Pancreas (tissue), 10 donors: ENCODE measurements around the gene FAP. TPM values are rescaled to one million over a fixed set of nuclear protein-coding genes. Genes with fewer than 3 reads are reported as not detected.
A peak's percentile ranks its signal among the peaks of the same experiment; 100 is the strongest.

Source experiments
- ATAC-seq, 4 donors: fragments of 200-7000 bp; cut with Tn5 transposase; one replicate each; pipeline versions ENCODE4 v1.8.0 to v1.9.1; 2020; ENCODE audit warnings: mild to moderate bottlenecking in 4 of 4, moderate library complexity in 4 of 4
- DNase-seq, 6 donors: peaks; one replicate each; pipeline ENCODE4 v3.0.0-alpha.2; 2020
- FAIRE-seq: peaks from 2 replicates; lab custom pipeline; 2012; peaks lifted over from hg19 to GRCh38; lab: Jason Lieb, UNC
- H3K27ac ChIP-seq, 4 donors: fragments of 200-600 bp; sonication (generic); 1 replicate in 3 of 4; 2 replicates in 1 of 4; pipeline versions ENCODE4 v1.5.0 to v1.8.0; 2020
- H3K27me3 ChIP-seq, 4 donors: fragments of 200-600 bp; one replicate each; pipeline ENCODE4 v1.8.0; 2021
- H3K36me3 ChIP-seq, 3 donors: fragments of 200-600 bp; sonication (generic) in 1 of 3; one replicate each; pipeline versions ENCODE4 v1.5.0 to v1.8.0; 2020 to 2021
- H3K4me1 ChIP-seq, 3 donors: fragments of 200-600 bp; one replicate each; pipeline ENCODE4 v1.8.0; 2021
- H3K4me3 ChIP-seq, 4 donors: fragments of 200-600 bp; sonication (generic) in 2 of 4; one replicate each; pipeline versions ENCODE4 v1.5.0 to v1.8.0; 2020 to 2021
- H3K9me3 ChIP-seq, 4 donors: fragments of 200-600 bp; one replicate each; pipeline ENCODE4 v1.8.0; 2021
- CTCF ChIP-seq, 4 donors: fragments of 200-600 bp; sonication (generic) in 3 of 4; IDR thresholded peaks; one replicate each; pipeline versions ENCODE4 v1.5.0 to v1.8.0; 2021; ENCODE audit warnings: antibody characterized with exemption in 4 of 4
- WGBS, 2 donors: extraction: QIAGEN DNeasy Blood & Tissue Kit; methylation state at CpG; one replicate each; pipeline ENCODE4 v1.1.7; 2013; 5-methylcytosine and 5-hydroxymethylcytosine counted together
- intact Hi-C, 3 donors: fragments of 100-400 bp; cut with DNase I; formaldehyde crosslinking; loops; one replicate each; pipeline versions ENCODE4 v1.11.1 to v1.14.2; 2022
- polyA plus RNA-seq, 2 donors: library from polyadenylated mRNA; stranded (reverse); fragments of 200-250 nt; gene quantifications; one replicate each; pipeline ENCODE4 v1.2.3, GENCODE V29; 2013
- total RNA-seq, 6 donors: library from RNA; stranded (reverse); fragmentation: NEBNext Ultra II Directional in 4 of 6; extraction: Animal tissue kit (Norgen Biotek cat#: 25700) in 4 of 6; gene quantifications; one replicate each; pipeline versions ENCODE4 v1.2.1 to v1.2.4, GENCODE V29; 2021 to 2023
- donor health status: healthy with polysubstance abuse.
- donor health status: DM: no; HTN: no; CAD: no; lungs with moderate emphysema.
- donor health status: DM: no; HTN: no; CAD: no.
- donor health status: control.
- donor health status: control.
- donor health status: Bipolar disorder and iron deficiency.
- donor health status: DM: yes; HTN: yes; CAD: no.
- donor health status: DM: no; HTN: no; CAD: no.
- donor health status: DM: no; HTN: no; CAD: no.
- donor health status: DM: yes; HTN: yes; CAD: no.

FAP gene
- total and polyA plus RNA-seq, 8 donors: 0.98 to 38.1 (median 8.4) TPM

DNA sequence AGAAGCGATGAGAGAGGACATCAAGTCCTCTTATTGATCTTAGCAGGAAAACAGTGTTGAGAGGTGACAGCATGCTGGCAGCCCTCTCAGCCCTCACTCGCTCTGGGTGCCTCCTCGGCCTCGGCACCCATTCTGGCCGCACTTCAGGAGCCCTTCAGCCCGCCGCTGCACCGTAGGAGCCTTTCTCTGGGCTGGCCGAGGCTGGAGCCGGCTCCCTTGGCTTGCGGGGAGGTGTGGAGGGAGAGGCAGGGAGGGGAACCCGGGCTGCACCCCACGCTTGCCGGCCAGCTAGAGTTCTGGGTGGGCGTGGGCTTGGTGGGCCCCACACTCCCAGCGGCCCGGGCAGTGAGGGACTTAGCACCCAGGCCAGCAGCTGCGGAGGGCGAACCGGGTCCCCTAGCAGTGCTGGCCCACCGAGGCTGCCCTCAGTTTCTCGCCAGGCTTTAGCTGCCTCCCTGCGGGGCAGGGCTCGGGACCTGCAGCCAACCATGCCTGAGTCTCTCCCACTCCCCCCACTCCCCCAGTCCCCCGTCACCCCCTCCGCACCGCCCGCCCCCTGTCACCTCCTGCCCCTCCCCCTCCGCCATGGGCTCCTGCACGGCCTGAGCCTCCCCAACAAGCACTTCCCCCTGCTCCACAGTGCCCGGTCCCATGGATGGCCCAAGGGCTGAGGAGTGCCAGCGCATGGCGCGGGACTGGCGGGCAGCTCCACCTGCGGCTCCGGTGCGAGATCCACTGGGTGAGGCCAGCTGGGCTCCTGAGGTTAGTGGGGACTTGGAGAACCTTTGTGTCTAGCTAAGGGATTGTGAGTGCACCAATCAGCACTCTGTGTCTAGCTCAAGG lies 8.4 kb downstream of the FAP start:
- Histone ChIP-seq H3K4me3 (no peak overlapping the region), H3K4me1 (no peaks in the 10 kb centered on the region), H3K27me3 (no peaks in the 10 kb centered on the region), H3K27ac (no peak overlapping the region), H3K9me3 (no peaks in the 10 kb centered on the region), H3K36me3 (no peaks in the 10 kb centered on the region)
- no peak for TF ChIP-seq CTCF (IDR thresholded peaks at IDR 0.05)
- WGBS, 2 donors: 93 to 95% methylated on average over 33 to 38 of the region's 38 CpGs
- FAIRE-seq (no peak), ATAC-seq (no peak), DNase-seq (peak in 3 of 6 donors; percentile 23 to 63 (median 52))
- intact Hi-C loops: no loop called here

DNA sequence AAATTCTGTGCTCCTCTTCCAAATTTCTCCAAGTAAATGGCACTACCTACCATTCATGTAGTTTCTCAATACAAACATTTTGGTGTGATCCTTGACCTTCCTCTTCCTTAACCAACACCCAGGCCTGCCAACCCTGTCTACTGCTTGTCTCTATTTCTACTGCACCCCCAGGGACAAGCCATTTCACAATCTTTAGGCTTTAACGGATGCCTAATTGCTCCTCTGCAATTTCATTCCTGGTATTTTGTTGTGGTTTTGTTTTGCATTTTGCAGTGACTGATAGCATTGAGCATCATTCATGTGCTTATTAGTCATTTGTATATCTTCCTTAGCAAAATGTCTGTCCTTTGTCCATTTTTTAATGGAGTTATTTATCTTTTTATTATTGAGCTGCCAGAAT lies 10.0 kb downstream of the FAP start:
- DNase-seq: no peak
- TF ChIP-seq CTCF (IDR thresholded peaks at IDR 0.05): no peak
- Histone ChIP-seq H3K9me3 (no peaks in the 10 kb centered on the region), H3K4me1 (no peaks in the 10 kb centered on the region), H3K27ac (no peak overlapping the region), H3K4me3 (no peak overlapping the region), H3K36me3 (no peaks in the 10 kb centered on the region), H3K27me3 (no peaks in the 10 kb centered on the region)
- WGBS, 2 donors: 68 to 74% methylated on average over 1 of the region's 1 CpG
- ATAC-seq: no peak
- intact Hi-C loops: no loop called here
- no peak for FAIRE-seq

GRCh38 chr2:162232671-162233070 lies 10.6 kb downstream of the FAP start:
- Histone ChIP-seq H3K36me3 (no peaks in the 10 kb centered on the region), H3K4me3 (no peak overlapping the region), H3K27me3 (no peaks in the 10 kb centered on the region), H3K4me1 (no peaks in the 10 kb centered on the region), H3K9me3 (no peaks in the 10 kb centered on the region), H3K27ac (no peak overlapping the region)
- intact Hi-C loops: no loop called here
- DNase-seq (no peak), FAIRE-seq (no peak), ATAC-seq (no peak)
- TF ChIP-seq CTCF (IDR thresholded peaks at IDR 0.05): no peak
- 65 to 68% methylated on average over 2 of the region's 2 CpGs for WGBS, 2 donors

DNA sequence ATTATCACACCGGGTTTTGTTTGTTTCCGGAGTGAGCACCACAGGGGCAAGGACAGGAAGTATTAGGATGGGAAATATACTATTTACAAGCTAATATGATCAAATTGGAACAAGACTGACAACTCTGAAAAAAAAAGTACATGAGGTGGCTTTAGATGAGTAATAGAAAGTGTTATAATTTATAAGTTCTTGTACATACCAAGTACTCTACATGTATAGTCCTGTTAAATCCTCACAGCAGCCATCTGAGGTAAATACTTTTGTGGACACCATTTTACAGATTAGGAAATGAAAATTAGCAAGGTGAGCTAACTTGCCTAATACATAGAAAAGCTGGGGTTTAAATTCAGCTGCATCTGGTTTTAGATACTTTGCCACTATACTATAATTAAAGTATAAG lies 11.2 kb downstream of the FAP start:
- ATAC-seq: no peak

More for the DNA sequence above, 11.2 kb downstream of the FAP start:
- no peak overlapping the region for H3K4me3 ChIP-seq
- no peak for DNase-seq
- H3K27ac ChIP-seq: no peak overlapping the region
- H3K4me1 ChIP-seq: no peaks in the 10 kb centered on the region
- no peaks in the 10 kb centered on the region for H3K27me3 ChIP-seq
- no peaks in the 10 kb centered on the region for H3K36me3 ChIP-seq
- H3K9me3 ChIP-seq: no peaks in the 10 kb centered on the region
- TF ChIP-seq CTCF (IDR thresholded peaks at IDR 0.05): no peak
- FAIRE-seq: no peak
- whole genome bisulfite sequencing, 2 donors: 53 to 55% methylated on average over 2 of the region's 2 CpGs
- intact Hi-C loops: no loop called here
